IPS-11a (cell line): ENCODE data around the gene GPRC5B.

Experiments used
- H3K4me3 ChIP-seq: one replicate; pipeline ENCODE4 v1.5.1; 2013; ENCODE audit warnings: low read depth, low read length, control low read depth

The GPRC5B gene

DNA sequence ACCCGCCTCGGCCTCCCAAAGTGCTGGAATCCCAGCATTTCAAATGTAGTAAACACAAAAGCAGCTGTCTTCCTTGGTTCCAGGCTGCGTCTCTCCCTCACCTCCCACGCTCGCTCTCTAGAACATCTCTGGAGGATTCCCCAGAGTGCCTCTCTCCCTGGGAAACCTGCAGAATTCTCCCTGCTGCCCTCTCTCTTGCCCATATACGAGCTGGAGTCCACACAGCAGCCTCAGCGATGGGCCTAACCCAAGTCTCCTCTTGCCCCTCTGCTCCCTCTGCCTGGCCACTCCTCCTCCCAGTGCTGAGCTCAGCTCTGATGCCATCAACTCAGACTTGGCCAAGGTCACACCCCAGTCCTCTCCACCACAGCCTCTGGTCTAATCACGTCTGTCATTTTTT, 10.6 kb downstream of the GPRC5B start:
- no peak overlapping the region for H3K4me3 ChIP-seq

DNA sequence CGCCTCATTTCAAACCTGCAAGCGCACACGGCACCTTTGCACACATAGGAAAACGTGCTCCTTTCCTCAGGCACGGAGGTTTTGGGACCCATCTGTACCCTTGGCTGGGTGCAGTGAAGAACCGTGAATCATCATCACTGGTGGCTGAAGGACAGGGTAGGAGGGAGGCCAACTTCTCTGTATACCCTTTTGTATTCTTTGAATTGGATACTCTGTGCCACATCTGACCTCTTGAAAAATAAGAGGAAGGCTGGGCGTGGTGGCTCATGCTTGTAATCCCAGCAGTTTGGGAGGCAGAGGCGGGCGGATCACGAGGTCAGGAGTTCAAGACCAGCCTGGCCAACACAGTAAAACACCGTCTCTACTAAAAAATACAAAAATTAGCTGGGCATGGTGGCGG, 11.7 kb downstream of the GPRC5B start:
- H3K4me3 ChIP-seq, result no peak overlapping the region

DNA sequence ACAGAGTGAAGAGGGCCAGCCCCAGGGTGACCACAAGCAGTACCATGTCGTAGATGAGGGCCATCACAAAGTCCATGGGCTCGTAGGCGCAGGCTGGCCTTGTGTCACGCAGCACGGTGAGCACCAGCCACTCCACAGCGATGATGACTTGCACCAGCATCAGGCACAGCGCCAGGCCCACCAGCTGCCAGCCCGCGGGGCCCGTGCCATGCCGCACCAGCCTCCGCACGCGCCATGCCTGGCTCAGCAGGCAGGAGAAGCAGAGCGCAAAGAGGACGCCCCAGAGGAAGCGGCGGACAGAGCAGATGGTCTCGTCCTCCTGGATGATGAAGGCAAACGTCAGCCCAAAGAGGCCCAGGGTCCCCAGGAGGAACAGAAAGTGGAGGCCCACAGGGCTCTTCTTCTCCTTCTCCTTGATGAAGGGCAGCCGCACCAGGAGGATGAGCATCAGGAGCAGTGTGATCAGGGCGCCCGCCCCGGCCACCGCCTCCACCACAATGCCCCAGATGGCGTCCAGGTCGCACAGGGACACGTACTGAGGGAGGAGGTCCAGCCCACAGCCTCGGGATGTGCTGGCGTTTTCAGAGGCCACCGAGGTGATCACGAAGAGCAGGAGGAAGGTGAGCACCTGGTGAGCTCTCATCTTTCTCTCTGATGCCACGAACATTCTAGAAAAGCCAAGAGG, 12.3 kb downstream of the GPRC5B start:
- H3K4me3 ChIP-seq, result no peak overlapping the region

DNA sequence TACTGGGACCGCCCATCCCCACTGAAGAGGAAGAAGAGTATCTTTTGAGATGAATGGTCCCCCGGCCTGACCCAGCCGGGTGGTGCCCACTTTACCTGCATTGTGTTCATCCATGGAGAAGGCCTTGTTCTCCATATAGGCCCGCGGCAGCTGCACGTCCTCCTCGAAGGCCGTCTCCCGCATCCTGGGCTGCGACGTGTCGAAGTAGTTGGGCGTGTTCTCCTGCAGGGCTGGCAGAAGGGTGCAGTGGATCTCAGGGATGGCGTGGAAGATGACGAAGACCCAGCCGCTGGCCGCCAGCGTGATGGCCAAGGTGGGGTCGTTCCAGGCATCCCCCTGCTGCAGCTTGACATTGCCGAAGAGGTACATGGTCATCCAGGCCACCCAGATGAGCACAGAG, 12.9 kb downstream of the GPRC5B start:
- no peak overlapping the region for H3K4me3 ChIP-seq

DNA sequence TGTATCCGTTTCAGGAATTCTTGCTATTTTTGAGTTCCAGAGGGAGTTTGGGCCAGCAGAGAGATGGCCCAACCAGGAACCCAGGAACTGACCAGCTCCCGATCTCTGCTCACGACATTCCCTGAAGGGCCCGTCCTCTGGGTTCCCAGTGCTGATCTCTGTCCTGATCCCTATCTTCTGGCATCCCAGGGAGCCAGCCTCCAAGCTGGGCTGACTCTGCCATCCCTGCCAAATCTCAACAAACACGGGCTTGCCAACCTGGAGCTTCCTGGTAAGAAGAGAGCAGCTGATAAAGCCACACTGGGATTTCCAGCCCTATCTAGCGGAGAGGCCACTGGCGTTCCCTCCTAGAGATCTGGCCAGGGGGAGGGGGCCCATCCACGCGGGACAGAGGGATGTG, 16.2 kb downstream of the GPRC5B start:
- no peak overlapping the region for H3K4me3 ChIP-seq

DNA sequence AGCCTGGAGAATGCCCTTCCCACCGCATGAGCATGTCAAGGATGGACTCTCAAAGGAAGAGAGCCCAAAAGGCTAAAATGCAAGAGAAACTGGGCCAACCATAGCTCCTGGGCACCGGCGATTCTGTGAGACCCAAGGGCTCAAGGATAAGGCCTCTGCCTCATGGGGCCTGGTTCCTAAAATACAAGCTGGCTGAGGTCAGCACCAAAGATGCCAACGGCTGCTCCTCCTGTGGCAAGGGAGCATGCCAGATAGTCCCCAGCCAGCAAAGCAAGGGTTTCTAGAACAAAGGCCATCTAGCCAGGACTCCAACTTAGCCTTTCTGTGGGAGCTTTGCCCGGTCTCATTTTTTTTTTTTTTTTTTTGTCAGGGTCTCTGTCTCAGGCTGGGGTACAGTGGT, 20.1 kb downstream of the GPRC5B start:
- no peak overlapping the region for H3K4me3 ChIP-seq

DNA sequence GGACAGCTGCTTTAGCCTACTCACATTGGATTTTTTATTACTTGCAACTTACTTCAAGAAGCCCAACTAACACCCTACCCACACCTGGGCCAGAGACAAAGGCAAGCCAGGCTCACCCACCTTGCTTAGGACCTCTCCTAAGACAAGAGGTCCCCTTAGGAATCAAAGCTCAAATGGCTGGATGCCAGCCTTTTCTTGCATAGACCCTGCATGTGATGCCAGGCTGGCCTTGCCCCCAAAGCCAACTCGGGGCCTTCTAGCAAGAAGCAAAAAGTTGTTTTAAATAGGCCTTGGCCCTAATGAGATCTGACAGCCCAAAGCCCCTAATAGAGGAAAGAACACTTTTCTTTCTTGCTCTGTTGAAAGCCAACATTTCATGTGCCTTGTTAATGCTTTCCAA, 20.7 kb downstream of the GPRC5B start:
- H3K4me3 ChIP-seq, result no peak overlapping the region

DNA sequence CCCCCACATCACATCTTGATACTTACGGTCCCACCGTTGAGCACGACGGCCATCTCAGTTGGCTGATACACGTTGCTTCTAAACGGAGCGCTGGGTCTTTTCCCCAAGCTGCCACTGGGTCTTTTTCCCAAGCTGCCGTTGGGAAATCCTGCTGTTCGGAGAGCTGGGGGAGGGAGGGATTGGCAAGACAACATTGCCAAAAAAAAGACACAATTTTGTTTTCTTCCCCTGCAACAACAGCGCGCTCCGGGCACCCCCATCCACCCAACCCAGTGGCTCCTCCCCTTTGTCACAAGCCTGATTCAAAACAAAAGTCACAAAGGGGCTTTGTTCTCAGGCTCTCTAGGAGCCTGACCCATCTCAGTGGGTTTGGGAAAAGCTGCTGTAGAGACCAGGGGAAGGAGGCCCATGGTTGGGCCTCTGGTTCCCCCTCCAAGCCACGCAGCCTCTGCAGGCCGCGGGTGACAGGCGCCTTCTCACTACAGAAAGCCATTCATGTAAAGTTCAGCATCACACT, 22.8 kb downstream of the GPRC5B start:
- peak overlapping the region; percentile 30 for H3K4me3 ChIP-seq

DNA sequence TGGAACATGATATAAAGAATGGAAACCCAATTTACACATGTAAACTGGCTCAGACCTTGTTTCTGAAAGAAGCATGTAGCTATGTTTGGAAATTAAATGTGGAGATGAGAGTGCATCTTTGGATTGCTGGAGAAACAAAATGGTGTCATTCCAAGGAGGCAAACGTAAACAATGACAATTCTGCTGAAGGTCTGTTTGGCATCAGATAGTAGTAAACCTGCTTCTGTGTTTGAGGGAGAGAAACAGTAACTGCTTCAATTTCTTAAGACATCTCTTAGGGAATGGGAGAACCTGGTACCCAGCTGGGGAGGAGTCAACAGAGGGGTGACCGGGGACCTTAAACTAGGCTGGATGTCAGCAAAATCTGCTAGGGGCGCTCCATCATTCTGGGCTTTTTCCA, 23.5 kb downstream of the GPRC5B start:
- no peak overlapping the region for H3K4me3 ChIP-seq

DNA sequence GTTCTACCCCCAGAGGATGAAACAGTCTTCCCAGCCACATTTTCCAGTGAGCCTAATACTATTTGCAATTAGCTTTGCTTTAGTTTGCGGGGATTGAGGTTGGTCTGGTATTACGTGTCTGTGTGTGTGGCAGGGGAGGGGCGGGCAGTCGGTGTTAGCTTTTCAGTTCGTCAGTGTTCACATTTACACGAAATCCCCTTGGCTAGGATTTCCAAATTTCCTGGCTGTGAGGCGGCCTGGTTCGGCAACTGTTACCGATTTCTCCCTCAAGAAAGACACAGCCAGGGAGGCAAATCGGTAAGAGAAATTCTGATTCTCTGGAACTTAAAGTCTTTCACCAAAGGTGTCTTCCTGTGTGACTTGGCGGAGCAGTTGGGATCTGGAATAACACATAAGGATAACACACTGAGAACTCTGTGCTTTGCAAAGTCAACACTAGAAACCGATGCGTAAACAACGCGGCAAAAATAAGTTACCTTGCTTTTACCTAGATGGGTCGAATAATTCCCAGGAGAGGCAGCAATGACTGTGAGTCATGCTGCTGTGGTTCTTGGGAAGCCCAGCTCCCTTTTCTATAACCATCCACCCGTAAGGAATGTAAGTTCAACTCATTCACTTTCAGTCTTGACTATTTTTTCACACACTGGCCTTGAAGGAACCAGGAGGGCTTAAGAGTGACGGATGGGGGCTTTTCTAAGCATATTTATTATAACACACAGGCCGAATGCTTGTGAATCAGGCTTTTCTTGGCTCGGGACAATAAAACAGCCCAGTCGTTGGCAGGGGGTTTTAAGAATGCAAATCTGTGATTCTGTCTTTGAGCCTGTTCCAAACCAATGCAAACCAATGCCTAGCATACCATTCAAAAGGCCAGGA, 24.2 kb downstream of the GPRC5B start:
- H3K4me3 ChIP-seq, result no peak overlapping the region

DNA sequence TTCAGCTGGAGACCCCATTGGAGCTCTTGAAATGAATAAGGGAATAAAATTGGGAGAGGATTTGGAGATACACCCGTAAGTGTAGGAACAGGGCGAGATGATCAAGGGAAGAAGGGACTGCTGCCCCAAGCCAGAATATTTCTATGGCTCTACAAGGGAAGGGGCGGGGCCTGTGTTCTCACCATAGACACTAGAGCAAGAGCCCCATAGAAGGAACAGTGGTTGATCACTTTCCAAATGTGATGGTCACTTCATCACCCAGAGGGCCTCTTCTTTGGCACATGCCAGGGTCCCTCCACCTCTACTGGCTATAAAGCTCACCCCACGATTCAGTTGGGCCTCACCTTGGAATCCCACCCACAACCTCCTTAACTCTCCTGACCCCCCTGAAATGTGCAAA, 25.0 kb downstream of the GPRC5B start:
- no peak overlapping the region for H3K4me3 ChIP-seq

DNA sequence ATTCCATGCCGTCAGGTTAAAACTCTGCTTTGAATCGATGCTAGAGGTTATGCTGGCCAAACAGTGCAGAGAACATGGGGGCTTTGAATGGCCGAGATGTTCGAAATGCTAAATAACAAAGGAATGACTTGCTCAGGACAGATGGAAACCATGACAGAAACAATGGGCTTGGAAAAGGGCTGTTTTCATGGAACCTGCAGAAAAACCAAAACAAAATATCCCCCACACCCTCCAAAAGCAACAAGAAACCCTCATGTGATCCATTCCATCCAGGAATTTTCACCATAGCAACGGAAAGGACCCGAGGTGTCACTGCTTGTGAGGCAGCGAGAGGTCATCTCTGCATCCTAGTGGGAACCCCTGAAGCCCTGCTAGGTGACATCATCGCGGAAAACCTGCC, 25.5 kb downstream of the GPRC5B start:
- no peak overlapping the region for H3K4me3 ChIP-seq

DNA sequence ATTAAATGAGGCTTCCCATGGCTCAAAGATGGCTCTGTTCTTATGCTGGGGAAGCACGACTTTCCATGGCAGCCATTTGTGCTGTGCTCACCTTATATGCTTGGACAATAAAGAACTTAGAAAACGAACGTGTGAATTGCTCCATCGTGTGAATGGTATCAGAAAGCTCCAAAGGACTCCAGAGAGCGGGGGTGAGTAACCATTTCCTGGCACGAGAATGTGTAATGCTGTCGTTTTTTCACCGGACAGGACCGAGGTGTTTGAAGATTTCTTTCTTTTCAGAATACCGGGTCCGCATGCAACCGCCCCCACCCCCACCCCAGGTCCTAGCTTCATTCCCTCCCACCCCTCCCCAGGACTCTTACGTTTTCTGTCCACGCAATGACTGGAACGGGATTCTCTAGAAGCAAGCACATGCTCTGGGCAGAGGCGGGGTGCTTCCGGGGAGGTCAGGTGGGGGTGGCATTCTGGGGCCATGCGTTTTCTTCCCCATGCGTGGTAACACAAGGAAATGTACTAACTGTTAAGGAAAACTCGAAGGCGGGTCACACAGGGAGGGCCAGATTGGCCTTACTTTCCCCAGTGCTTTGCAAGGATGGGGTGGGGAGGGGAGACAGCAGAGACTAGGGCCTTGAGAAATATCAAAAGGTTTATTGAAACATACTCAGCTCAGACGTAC, 26.2 kb downstream of the GPRC5B start:
- no peak overlapping the region for H3K4me3 ChIP-seq

DNA sequence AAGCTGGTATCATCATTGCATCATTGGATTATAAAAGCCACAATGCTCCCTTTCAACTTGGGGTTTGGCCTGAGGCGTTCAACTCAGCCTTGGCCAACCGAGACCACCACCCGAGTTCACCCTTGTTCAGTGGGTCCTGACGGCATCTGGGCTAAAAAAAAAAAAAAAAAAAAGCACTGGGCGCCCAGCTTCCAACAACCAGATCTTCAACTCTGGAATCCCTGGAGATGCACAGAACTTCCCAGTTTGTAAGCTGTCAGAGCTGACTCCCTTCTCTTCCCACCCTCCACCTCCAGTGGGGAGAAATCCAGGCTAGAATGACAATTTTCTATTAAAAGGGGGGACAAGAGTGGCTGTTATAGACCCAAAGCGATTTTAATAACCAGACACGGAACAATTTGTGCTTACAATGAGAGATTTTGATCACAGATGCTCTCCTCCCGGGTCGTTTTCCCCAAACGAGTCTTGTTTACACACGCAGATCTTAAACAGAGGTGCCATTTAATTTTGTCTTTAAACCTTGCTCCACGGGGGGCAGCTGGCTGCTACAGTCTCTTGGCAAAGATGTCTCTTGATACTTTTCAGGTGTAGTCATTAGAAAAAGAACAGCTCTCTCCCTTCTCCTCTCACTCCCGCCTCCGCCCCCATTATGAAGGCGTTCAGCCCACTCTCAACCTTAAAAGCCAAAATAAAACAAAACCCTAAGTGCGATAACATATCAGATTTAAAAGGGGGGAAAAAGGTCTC, 26.9 kb downstream of the GPRC5B start:
- H3K4me3 ChIP-seq, result no peak overlapping the region

DNA sequence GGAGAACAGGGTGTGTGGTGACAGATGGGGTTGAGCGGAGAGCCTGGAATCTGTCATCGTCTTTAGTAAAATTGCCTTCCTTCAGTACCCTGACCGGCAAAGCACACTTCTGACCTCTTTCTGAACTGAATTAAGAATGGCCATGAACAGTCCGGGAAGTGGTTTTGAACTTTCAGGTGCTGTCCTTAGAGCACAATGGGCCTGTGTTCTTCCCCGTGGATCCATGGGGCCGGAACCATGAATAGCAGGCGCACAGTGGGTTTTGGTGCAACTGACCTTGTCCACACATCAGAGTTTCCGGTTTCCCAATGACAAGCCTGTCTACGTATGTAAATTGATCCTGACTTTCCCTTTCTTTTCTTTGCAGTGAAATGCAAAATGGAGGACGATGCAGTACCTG, 28.5 kb downstream of the GPRC5B start:
- H3K4me3 ChIP-seq, result no peak overlapping the region

DNA sequence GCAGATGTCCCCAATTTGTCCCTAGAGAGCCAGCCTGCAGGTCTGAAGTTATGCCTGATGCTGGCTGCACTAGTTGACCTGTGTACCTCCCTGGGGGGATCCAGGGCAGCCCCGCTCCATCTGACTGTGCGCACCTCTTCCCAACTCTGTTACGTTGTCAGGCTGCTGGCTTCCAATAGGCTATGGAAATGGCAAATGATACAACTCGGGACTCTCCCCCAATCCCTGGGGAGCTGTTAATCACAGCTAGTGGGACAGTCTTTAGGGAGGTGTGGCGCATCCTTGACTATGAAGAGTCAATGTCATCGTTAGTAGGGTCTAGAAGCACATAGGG, 30.1 kb downstream of the GPRC5B start:
- no peak overlapping the region for H3K4me3 ChIP-seq

DNA sequence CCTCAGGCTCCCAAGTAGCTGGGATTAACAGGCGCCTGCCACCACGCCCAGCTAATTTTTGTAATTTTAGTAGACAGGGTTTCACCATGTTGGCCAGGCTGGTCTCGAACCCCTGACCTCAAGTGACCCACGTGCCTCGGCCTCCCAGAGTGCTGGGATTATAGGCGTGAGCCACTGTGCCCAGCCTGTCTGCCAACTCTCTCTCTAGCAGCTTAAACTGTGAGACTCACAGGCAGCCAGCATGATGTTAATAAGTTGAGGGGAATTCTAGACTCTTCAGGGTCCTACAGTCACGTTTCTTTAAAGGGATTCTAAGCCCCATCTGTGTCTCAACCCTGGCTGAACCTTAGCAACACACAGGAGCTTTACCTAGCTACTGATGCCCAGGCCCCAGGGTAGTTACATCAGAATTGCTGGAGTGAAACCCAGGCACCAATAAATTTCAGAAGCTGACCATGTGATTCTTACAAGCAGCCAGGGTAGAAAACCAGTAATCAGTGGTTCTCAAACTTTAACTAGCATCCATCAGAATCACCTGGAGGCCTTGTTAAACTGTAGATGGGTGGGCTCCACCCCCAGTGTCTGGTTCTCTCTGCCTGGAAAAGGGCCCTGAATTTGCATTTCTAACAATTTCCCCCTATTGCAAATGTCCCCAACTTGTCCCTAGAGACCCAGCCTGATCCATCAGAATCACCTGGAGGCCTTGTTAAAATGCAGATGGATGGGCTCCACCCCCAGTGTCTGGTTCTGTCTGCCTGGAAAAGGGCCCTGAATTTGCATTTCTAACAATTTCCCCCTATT, 30.7 kb downstream of the GPRC5B start:
- no peak overlapping the region for H3K4me3 ChIP-seq

DNA sequence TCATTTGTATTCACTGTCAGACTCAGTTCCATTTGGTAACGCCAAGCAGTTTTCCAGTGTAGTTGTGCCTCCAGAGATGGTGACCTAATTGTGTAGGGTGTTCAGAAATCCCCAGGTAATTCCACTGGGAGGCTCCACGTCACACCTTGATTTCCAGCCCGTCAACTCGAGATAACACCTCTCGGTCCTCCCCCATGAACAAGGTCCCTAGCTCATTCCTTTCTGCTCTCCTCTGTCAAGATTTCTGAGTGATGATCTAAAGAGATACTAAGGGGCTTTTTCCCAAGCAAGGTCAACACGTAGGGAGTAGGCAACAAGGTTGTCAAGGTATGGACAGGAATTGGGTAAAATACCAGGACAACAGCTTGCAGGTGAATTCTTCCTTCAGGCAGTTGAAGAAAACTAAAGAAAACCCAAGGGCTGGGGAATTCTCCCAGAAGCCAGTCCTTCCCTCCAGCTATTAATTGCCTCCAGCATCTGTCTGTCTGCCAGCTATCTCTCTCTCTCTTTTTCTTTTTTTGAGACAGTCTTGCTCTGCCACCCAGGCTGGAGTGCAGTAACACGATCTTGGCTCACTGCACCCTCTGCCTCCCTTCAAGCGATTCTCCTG, 31.4 kb downstream of the GPRC5B start:
- no peak overlapping the region for H3K4me3 ChIP-seq

DNA sequence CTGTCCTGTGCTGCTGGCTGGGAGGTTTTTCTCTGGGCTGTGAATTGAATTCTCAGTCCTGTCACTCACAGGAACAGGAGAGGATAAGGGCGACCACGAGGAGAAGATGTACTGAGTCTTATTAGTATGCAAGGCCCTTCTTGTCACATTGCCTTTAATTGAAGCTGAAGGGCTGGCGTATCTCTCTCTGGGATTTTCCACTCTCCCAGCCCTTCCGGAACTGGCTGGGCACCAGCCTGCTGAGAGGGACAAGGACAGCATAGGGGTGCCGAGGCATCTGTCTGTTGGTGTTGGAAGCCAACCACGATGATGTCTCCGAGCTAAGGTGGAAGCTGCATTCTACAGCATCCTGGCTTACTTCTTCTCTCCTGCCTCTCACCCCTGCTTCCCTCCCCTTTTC, 33.2 kb downstream of the GPRC5B start:
- H3K4me3 ChIP-seq, result no peak overlapping the region
